CD14-positive monocyte (primary cell): ENCODE data around the gene SMC2. TPM values are rescaled to one million over a fixed set of nuclear protein-coding genes. Genes with fewer than 3 reads are reported as not detected.

Experiments
- DNase-seq, 3 donors: peaks; one replicate each; pipeline ENCODE4 v3.0.0-alpha.2; 2011 to 2022
- H2AFZ ChIP-seq: 2 replicates; pipeline ENCODE4 v1.6.0; 2012; ENCODE audit warnings: mild to moderate bottlenecking, low read depth, low read length, inconsistent platforms; ENCODE audit not compliant: insufficient read depth, poor library complexity, severe bottlenecking
- H3K27ac ChIP-seq, 2 donors: 1 replicate in 1 of 2; 2 replicates in 1 of 2; pipeline ENCODE4 v1.5.1; 2012 to 2013; ENCODE audit warnings: low read length in 2 of 2, control low read depth in 1 of 2, inconsistent platforms in 1 of 2, low read depth in 1 of 2, mild to moderate bottlenecking in 1 of 2
- H3K27me3 ChIP-seq, 2 donors: one replicate each; pipeline versions ENCODE4 v1.6.0 to v1.6.1; 2011 to 2013; ENCODE audit warnings: low read length in 2 of 2; ENCODE audit not compliant: control insufficient read depth in 2 of 2, insufficient read depth in 2 of 2
- H3K36me3 ChIP-seq, 2 donors: replicated peaks in 1 of 2; 1 replicate in 1 of 2; 2 replicates in 1 of 2; pipeline versions ENCODE4 v1.5.1 to v1.6.1; 2012 to 2013; ENCODE audit warnings: low read length in 2 of 2, control low read depth in 1 of 2, inconsistent platforms in 1 of 2, mild to moderate bottlenecking in 1 of 2; ENCODE audit not compliant: insufficient read depth in 2 of 2, control insufficient read depth in 1 of 2
- H3K4me1 ChIP-seq, 2 donors: 1 replicate in 1 of 2; 2 replicates in 1 of 2; pipeline versions ENCODE4 v1.5.1 to v1.6.1; 2012 to 2013; ENCODE audit warnings: low read length in 2 of 2, control low read depth in 1 of 2, inconsistent platforms in 1 of 2, mild to moderate bottlenecking in 1 of 2, moderate library complexity in 1 of 2; ENCODE audit not compliant: insufficient read depth in 2 of 2, control insufficient read depth in 1 of 2
- H3K4me2 ChIP-seq: replicated peaks from 2 replicates; pipeline ENCODE3; 2012; ENCODE audit warnings: low read length, moderate library complexity, mild to moderate bottlenecking; ENCODE audit not compliant: poor library complexity, severe bottlenecking; ENCODE audit errors: extremely low read depth
- H3K4me3 ChIP-seq, 3 experiments: fragments of 200-600 bp in 1 of 3; sonication (generic) in 1 of 3; replicated peaks in 1 of 3; 1 replicate in 2 of 3; 2 replicates in 1 of 3; pipeline ENCODE4 v1.5.1; 2011 to 2013; ENCODE audit warnings: low read length in 3 of 3, mild to moderate bottlenecking in 3 of 3, control low read depth in 2 of 3, low read depth in 2 of 3, inconsistent platforms in 1 of 3, moderate library complexity in 1 of 3
- H3K79me2 ChIP-seq: 2 replicates; pipeline ENCODE4 v1.6.0; 2012; ENCODE audit warnings: mild to moderate bottlenecking, control low read depth, inconsistent platforms, low read length, moderate library complexity; ENCODE audit not compliant: insufficient read depth
- H3K9ac ChIP-seq: 2 replicates; pipeline ENCODE4 v1.6.0; 2017; ENCODE audit warnings: low read length, mild to moderate bottlenecking; ENCODE audit not compliant: insufficient read depth, poor library complexity, severe bottlenecking
- H3K9me3 ChIP-seq, 2 donors: replicated peaks in 1 of 2; 1 replicate in 1 of 2; 2 replicates in 1 of 2; pipeline versions ENCODE4 v1.5.1 to v1.6.1; 2012 to 2013; ENCODE audit warnings: low read length in 2 of 2, control low read depth in 1 of 2; ENCODE audit not compliant: control insufficient read depth in 1 of 2, insufficient read depth in 1 of 2
- H4K20me1 ChIP-seq: 2 replicates; pipeline ENCODE4 v1.6.0; 2012; ENCODE audit warnings: mild to moderate bottlenecking, low read length, control low read depth, moderate library complexity; ENCODE audit not compliant: insufficient read depth
- H3K27ac Mint-ChIP-seq, 7 donors: one replicate each; pipeline ENCODE4 v1.8.0; 2020; ENCODE audit warnings: mild to moderate bottlenecking in 7 of 7, mixed read lengths in 7 of 7, moderate library complexity in 6 of 7, inconsistent platforms in 2 of 7
- H3K27me3 Mint-ChIP-seq, 3 donors: one replicate each; pipeline ENCODE4 v1.8.0; 2021 to 2022; ENCODE audit warnings: low read depth in 3 of 3, mild to moderate bottlenecking in 3 of 3, mixed read lengths in 3 of 3, moderate library complexity in 3 of 3, inconsistent platforms in 1 of 3
- H3K36me3 Mint-ChIP-seq, 2 donors: one replicate each; pipeline ENCODE4 v1.8.0; 2020; ENCODE audit warnings: mixed read lengths in 2 of 2, inconsistent platforms in 1 of 2, mild to moderate bottlenecking in 1 of 2
- H3K4me1 Mint-ChIP-seq: one replicate; pipeline ENCODE4 v1.8.0; 2020; ENCODE audit warnings: mild to moderate bottlenecking, mixed read lengths
- H3K4me3 Mint-ChIP-seq, 2 donors: one replicate each; pipeline ENCODE4 v1.8.0; 2020; ENCODE audit warnings: mild to moderate bottlenecking in 2 of 2, mixed read lengths in 2 of 2, moderate library complexity in 1 of 2
- H3K9me3 Mint-ChIP-seq, 7 donors: one replicate each; pipeline ENCODE4 v1.8.0; 2020 to 2022; ENCODE audit warnings: mixed read lengths in 7 of 7, mild to moderate bottlenecking in 6 of 7, moderate library complexity in 6 of 7, inconsistent platforms in 2 of 7
- WGBS: methylation state at CpG from one replicate; pipeline ENCODE4 v1.1.5; 2013; ENCODE audit warnings: missing lambda C conversion rate; ENCODE audit not compliant: insufficient coverage; 5-methylcytosine and 5-hydroxymethylcytosine counted together
- intact Hi-C, 2 donors: fragments of 100-400 bp; cut with micrococcal nuclease; formaldehyde crosslinking; loops; one replicate each; pipeline versions ENCODE4 v1.15.0 to v1.15.1; 2023
- polyA plus RNA-seq, 3 donors: library from polyadenylated mRNA; depleted of rRNA in 1 of 3; unstranded in 2 of 3; stranded (reverse) in 1 of 3; fragments of 300-500 nt in 2 of 3; fragments of >200 nt in 1 of 3; fragmentation: Illumina TruSeq in 2 of 3; gene quantifications; 1 replicate in 2 of 3; 2 replicates in 1 of 3; pipeline ENCODE4 v1.2.3, GENCODE V29; 2012 to 2021
- TF ChIP-seq, protein P1 (sequence below): fragments of 200-600 bp; IDR thresholded peaks from one replicate; pipeline ENCODE4 v1.8.0; 2022; ENCODE audit warnings: antibody characterized with exemption, mild to moderate bottlenecking

Gene SMC2
- polyA plus RNA-seq, 3 donors = 0.77 to 3.6 (median 2.7) TPM

DNA sequence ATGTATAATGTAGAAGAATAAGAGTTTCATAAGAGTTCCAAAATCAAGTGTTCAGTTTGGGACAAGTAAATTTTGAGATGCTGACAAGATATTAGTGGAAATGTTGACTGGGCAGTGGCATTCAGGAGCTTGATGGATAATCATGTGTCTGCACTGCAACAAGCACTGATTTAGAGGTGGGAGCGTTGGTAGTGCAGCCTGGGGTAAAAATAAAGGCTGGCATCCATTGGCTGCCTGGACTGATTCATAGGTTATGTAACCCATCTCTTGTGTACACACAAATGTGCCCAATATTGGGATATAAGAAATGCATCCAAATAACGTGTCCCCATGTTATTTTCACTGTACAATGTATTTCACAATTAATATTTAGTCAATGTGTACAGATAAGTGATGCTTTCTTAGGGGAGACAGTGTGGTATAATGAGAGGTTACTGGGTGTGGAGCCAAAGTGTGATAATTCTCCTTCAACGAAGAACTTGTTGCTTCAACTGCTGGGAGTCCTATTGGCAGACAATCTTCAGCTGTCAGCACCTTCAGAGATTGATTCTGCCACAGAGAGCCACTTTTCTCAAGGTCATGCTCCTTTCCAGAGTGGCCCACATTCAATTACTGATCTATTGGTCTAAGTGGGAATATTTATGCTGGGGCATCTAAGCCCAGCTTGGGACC is 20.9 kb upstream of the SMC2 start:
- intact Hi-C loops = no loop called here
- no peaks in the 10 kb centered on the region for H3K9me3 ChIP-seq
- no peak overlapping the region for H3K9ac ChIP-seq
- no peaks in the 10 kb centered on the region for H3K36me3 ChIP-seq
- no peak overlapping the region for H2AFZ ChIP-seq
- DNase-seq = no peak
- H4K20me1 ChIP-seq = no peaks in the 10 kb centered on the region
- H3K27me3 Mint-ChIP-seq = peaks cover 0 to 2% (median 0%) of the 10 kb centered on the region in 3 donors
- H3K27me3 ChIP-seq = no peaks in the 10 kb centered on the region
- TF ChIP-seq, protein P1, sequence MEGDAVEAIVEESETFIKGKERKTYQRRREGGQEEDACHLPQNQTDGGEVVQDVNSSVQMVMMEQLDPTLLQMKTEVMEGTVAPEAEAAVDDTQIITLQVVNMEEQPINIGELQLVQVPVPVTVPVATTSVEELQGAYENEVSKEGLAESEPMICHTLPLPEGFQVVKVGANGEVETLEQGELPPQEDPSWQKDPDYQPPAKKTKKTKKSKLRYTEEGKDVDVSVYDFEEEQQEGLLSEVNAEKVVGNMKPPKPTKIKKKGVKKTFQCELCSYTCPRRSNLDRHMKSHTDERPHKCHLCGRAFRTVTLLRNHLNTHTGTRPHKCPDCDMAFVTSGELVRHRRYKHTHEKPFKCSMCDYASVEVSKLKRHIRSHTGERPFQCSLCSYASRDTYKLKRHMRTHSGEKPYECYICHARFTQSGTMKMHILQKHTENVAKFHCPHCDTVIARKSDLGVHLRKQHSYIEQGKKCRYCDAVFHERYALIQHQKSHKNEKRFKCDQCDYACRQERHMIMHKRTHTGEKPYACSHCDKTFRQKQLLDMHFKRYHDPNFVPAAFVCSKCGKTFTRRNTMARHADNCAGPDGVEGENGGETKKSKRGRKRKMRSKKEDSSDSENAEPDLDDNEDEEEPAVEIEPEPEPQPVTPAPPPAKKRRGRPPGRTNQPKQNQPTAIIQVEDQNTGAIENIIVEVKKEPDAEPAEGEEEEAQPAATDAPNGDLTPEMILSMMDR = no peak
- no peaks in the 10 kb centered on the region for H3K4me1 ChIP-seq
- H3K4me1 Mint-ChIP-seq = no peaks in the 10 kb centered on the region
- peaks cover 0 to 2% (median 0%) of the 10 kb centered on the region in 7 donors for H3K9me3 Mint-ChIP-seq
- H3K4me2 ChIP-seq = no peak overlapping the region
- no peak overlapping the region for H3K27ac ChIP-seq
- H3K4me3 Mint-ChIP-seq = no peak overlapping the region
- no peak overlapping the region for H3K4me3 ChIP-seq
- no peak overlapping the region for H3K27ac Mint-ChIP-seq
- 83% methylated on average over 2 of the region's 3 CpGs for WGBS
- H3K79me2 ChIP-seq = no peaks in the 10 kb centered on the region
- no peaks in the 10 kb centered on the region for H3K36me3 Mint-ChIP-seq

DNA sequence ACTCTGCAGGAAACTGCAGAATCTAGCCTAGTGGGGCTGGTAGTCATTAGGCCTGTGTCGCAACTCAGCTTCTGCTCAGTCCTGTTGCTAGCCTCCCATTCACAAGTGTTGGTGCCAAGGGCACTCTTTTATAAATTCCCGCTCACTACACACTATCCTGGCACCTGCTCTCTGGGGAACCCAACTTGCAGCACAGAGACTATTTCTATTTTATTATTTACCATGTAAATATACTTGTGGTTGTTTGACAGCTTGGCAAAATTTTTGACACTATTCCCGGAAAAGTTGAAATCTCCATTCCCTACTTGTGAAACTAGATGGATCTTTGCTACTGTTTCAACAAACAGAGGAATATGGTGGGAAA is 20.4 kb upstream of the SMC2 start:
- Mint-ChIP-seq H3K4me3 (no peak overlapping the region), H3K36me3 (no peaks in the 10 kb centered on the region), H3K27me3 (peaks cover 0 to 2% (median 0%) of the 10 kb centered on the region in 3 donors), H3K4me1 (no peaks in the 10 kb centered on the region), H3K9me3 (peaks cover 0 to 3% (median under 1%) of the 10 kb centered on the region in 7 donors), H3K27ac (no peak overlapping the region)
- Histone ChIP-seq H3K4me1 (no peaks in the 10 kb centered on the region), H3K79me2 (no peaks in the 10 kb centered on the region), H3K9ac (no peak overlapping the region), H3K9me3 (no peaks in the 10 kb centered on the region), H4K20me1 (no peaks in the 10 kb centered on the region), H3K4me2 (no peak overlapping the region), H3K27ac (no peak overlapping the region), H2AFZ (no peak overlapping the region), H3K36me3 (no peaks in the 10 kb centered on the region), H3K27me3 (no peaks in the 10 kb centered on the region), H3K4me3 (no peak overlapping the region)
- WGBS = no CpG with 5 or more reads among the region's 3 CpGs
- DNase-seq = no peak
- TF ChIP-seq, protein P1 = no peak
- intact Hi-C loops = no loop called here
